NCI-H187 treated with DMSO at 0.1 percent for 48 hours (cell line): ENCODE data around the gene DPPA2.

ENCODE experiments used
- DNase-seq: peaks from one replicate; lab custom pipeline; 2025; lab: John Stamatoyannopoulos, UW

Gene DPPA2

GRCh38 chr3:109325109-109325508 is 8.8 kb upstream of the DPPA2 start:
- no peak for DNase-seq

GRCh38 chr3:109313061-109313460 is 3.3 kb downstream of the DPPA2 start:
- DNase-seq = no peak

- no peak for DNase-seq
Observed at GRCh38 chr3:109297496-109297895, 18.8 kb downstream of the DPPA2 start.

- DNase-seq = no peak
Observed at GRCh38 chr3:109284071-109284470, 32.2 kb downstream of the DPPA2 start.

DNA sequence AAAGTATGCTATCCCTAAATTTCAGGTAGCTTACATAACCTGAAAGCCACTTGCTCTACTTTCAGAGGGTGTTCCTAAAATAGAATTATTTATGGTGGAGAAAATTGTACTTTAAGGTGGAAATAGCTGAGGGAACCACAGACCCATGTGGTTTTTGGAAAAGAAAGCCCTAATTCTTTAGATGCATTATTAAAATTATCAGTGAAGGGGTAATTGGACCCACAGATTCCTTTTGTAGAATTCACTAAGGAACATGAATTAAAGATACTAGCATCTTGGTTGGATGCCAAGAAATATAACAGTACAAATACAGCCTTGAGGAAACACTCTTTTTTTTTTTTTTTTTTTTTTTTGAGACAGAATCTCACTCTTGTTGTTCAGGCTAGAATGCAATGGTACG is 37.8 kb downstream of the DPPA2 start:
- DNase-seq = no peak

DNA sequence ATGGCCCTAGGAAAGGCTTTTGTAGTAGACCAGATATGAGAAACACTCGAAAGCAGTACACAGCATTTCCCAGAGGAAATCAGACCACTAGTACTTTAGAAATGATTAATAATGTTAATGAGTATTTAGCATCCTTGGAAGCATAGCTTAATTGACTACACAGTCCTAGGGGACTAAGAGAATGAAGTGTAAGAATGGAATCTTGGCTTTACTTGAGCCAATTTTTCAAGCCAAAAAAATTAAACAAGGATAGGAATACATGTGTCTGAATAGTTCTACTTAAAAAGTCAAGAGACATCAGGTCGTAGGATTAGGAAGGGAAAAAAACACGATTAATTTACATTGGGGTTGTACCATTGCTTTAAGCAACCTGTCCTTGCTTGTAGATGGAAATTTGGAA is 38.2 kb downstream of the DPPA2 start:
- DNase-seq = no peak

DNA sequence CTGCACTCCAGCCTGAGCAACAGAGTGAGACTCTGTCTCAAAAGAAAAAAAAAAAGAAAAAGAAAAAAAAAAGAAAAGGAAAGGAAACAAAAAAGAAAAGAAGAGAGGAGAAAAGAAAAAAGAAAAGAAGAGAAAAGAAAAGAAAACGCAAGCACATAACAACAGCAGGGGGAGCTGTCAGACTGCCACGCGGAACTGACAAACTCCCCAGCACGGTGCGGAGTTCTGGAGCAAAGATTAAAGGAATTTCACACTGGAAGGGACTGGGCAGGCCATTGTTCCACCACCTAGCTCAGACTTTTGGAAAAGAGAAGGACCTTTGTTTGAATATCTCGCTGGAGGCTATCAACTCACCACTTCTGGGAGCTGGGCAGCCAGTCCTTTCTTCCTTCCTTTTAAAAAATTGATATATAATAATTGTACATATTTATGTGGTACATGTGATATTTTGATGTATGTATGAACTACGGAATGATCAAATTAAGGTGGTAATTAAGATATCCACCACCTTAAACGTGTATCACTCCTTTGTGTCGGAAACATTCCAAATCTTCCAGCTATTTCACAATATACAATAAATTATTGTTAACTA is 40.5 kb downstream of the DPPA2 start:
- DNase-seq = no peak

GRCh38 chr3:109270779-109271178 is 45.5 kb downstream of the DPPA2 start:
- no peak for DNase-seq

DNA sequence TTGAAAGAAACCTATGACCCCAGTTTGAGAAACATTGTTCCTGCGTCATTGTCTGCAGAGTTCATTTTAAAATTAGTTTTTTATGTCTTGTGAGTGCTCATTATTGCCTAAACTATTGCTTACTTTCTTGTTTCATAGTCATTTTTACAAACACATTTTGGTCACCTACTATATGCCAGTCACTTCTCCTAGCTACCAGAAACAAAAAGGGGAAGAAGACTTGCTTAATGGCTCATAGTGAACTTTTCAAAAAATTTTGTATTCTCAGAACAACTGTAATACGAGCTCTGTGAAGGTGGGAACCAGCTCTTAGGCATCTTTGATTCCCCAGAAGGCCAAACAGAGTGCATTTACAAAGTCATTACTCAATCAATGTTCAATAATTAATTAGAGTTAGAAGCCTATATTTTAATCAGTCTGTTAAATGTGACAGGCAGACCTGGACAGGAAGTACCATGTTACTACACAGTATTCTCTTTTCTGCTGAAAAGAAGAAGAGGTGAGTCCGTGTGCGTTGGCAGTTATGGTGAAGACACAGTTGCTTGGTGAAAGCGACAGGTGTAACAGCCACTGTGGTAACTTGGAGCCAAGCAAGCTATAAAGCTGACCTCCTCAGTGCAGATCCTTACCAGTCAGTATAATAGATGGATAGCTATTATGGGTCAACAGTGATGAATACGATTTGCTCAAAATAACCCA is 46.6 kb downstream of the DPPA2 start:
- no peak for DNase-seq

DNA sequence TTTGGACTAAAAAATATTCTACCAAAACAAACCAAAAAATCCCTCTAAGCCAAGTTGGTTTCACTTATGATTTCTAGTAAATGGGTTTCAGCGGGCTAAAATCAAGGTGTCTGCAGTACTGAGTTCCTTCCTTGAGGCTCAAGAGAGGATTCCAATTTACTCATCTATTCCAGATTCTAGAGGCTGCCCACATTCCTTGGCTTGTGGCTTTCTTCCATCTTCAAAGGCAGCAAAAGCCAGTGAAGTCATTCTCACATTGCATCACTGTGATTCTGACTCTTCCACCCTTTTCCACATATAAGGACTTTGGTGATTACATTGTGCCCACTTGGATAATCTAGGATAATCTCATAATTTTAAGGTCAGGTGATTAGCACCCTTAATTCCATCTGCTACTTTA is 48.1 kb downstream of the DPPA2 start:
- DNase-seq = no peak

DNA sequence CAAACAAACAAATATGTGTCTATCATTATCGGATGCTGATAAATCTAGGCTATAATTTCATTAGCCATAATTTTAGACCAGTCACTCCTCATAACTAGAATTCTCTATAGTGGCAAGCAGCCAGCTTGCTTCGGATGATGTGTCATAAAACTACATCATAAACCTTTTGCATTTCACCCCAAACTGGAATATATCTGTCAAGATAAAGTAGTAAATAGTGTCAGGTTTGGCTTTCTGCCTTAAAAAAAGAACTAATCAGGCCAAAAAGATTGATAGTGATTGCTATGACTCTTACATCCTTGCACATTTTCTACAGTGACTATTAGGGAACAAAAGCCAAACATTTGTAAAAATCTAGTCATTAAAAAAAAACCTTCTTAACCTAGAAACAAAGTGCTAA is 51.0 kb downstream of the DPPA2 start:
- no peak for DNase-seq

GRCh38 chr3:109257269-109257668 is 59.0 kb downstream of the DPPA2 start:
- no peak for DNase-seq

GRCh38 chr3:109254770-109255169 is 61.5 kb downstream of the DPPA2 start:
- no peak for DNase-seq

GRCh38 chr3:109252641-109253040 is 63.7 kb downstream of the DPPA2 start:
- no peak for DNase-seq
